ENCODE data around the gene COMMD2.

The COMMD2 gene

DNA sequence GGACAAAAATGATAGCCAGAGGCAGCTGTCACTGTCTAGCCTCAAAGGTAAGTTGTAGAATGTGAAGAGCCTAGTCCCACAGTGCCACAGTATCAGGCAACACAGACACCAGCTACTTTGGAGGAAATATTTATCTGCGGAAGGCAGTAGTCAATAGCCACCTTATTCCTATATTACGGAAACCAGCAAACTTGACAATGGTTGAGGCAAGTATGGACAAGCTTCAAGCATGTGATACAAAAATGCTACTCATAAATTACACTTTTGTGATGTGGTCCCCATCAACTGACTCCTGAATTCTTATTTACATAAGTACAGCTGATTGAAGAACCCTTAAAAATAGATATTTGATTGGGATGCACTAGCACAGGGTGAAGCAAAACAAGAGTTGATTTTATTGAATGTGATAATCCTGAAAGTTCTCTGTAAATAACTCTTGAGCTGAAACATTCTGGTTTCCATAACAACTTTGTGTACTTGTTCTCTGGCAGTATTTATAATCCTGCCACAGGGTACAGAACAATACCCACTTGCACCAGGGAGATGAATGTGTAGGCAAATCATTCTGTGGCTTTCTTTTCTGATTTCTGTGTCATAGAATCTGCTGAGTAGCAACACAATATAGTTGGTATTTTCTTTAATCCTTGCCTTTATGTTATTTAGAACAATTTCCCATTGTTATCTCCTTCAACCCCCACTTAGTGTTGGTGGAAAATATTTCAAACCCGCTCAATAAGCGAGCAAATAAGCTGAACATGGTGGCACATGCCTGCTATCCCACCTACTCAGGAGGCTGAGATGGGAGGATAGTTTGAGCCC, 40.4 kb upstream of the COMMD2 start, which contains the start of gene ANKUB1:
ANKUB1 (minus strand) TSS at position 103 of the 819 bp plus-strand sequence. CDS start 188 bp downstream, outside the sequence.
- intact Hi-C loops (cut with DNase I; ENCODE audit: low total_unique reads), result no loop called here
- H3K4me1 ChIP-seq, result no peaks in the 10 kb centered on the region
- no peaks in the 10 kb centered on the region for H3K36me3 ChIP-seq
- no peaks in the 10 kb centered on the region for H3K9me3 ChIP-seq
- H3K27ac ChIP-seq, result no peak within 1 kb of the TSS
- no peak for DNase-seq
- no peak within 1 kb of the TSS for H3K4me3 ChIP-seq
- TF ChIP-seq, protein P1, sequence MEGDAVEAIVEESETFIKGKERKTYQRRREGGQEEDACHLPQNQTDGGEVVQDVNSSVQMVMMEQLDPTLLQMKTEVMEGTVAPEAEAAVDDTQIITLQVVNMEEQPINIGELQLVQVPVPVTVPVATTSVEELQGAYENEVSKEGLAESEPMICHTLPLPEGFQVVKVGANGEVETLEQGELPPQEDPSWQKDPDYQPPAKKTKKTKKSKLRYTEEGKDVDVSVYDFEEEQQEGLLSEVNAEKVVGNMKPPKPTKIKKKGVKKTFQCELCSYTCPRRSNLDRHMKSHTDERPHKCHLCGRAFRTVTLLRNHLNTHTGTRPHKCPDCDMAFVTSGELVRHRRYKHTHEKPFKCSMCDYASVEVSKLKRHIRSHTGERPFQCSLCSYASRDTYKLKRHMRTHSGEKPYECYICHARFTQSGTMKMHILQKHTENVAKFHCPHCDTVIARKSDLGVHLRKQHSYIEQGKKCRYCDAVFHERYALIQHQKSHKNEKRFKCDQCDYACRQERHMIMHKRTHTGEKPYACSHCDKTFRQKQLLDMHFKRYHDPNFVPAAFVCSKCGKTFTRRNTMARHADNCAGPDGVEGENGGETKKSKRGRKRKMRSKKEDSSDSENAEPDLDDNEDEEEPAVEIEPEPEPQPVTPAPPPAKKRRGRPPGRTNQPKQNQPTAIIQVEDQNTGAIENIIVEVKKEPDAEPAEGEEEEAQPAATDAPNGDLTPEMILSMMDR (IDR thresholded peaks at IDR 0.05), result no peak
- H3K27me3 ChIP-seq, result peaks cover 0 to 2% of the 10 kb centered on the region in 2 donors

DNA sequence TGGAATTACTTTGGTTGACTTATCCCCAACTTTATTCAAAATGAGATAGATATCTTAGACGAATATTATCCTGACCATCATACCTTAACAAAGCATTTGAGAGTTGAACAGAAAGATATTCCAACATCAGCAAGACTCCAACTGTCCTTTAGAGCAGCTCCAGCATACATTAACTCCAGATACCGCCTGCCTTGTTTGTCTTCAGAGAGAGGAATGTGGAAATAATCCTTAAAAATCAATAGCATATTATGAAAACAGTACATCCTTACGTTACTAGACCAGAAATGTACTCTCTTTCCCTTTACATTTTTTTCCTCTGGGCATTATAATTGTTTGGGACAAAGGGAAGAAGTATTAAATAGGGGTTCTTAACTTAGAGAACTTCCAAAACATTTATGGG, 38.4 kb upstream of the COMMD2 start:
- intact Hi-C loops (cut with DNase I; ENCODE audit: low total_unique reads), result no loop called here
- Histone ChIP-seq H3K27me3 (peaks cover 0 to 2% of the 10 kb centered on the region in 2 donors), H3K9me3 (no peaks in the 10 kb centered on the region), H3K36me3 (no peaks in the 10 kb centered on the region), H3K4me1 (no peaks in the 10 kb centered on the region), H3K4me3 (no peak overlapping the region), H3K27ac (no peak overlapping the region)
- no peak for DNase-seq
- TF ChIP-seq, protein P1 (IDR thresholded peaks at IDR 0.05), result no peak

DNA sequence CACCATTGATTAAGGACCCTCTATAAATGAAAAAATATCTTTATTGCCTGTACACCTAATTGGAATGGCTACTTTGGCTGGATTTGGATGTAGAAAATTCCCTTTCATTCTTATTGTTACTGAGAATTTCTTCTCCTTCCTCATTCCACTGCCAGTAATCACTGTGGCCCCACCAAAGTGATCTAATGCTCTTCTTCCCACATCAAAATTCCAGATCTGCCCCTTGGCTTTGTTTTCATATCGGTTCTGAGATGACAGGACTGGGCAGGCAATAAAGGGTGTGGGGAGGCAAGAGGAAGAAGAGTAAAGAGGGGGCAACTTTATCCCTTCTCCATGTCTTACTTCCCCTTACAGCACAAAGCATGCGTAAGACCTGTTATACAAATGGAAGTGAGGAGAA, 38.0 kb upstream of the COMMD2 start:
- no peaks in the 10 kb centered on the region for H3K4me1 ChIP-seq
- DNase-seq, result no peak
- H3K27me3 ChIP-seq, result peaks cover 0 to 2% of the 10 kb centered on the region in 2 donors
- no peaks in the 10 kb centered on the region for H3K9me3 ChIP-seq
- H3K27ac ChIP-seq, result no peak overlapping the region
- no peaks in the 10 kb centered on the region for H3K36me3 ChIP-seq
- TF ChIP-seq, protein P1 (IDR thresholded peaks at IDR 0.05), result no peak
- intact Hi-C loops (cut with DNase I; ENCODE audit: low total_unique reads), result no loop called here
- H3K4me3 ChIP-seq, result no peak overlapping the region

DNA sequence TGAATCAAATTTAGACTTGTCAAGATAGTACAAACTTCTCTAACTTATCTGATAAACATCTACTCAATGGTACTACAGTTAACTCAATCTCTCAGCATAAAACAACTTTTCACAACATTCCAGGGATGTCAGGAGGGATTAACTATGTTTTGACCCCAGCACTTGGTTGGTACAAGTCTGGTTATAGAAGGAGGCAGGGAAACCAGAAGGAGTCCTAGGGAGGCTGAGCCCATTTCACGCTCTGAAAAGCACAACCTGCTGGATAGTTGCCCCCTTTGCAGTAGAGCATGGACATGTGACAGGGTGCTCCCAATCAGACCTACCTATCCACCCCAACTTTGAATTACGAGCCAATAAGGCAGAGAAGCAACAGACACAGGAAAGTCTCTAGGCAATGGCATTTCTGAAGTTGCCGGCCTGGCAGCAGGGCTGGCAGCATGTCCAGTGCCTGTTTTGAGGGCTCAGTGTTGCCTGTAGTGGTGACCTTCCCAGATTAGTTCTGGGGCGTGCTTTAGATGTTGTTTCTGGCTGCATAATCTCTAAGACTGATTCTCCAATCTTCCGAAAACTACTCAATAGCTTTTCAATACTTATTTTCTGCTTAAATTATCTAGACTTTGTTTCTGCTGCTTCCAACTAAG, 31.9 kb upstream of the COMMD2 start:
- no peak for DNase-seq
- H3K36me3 ChIP-seq, result no peaks in the 10 kb centered on the region
- no peaks in the 10 kb centered on the region for H3K9me3 ChIP-seq
- TF ChIP-seq, protein P1 (IDR thresholded peaks at IDR 0.05), result no peak
- peaks cover 0 to 14% (median 8%) of the 10 kb centered on the region in 4 donors for H3K4me1 ChIP-seq
- peak overlapping the region; percentile 14 to 56 for H3K27ac ChIP-seq
- intact Hi-C loops (cut with DNase I; ENCODE audit: low total_unique reads), result no loop called here
- no peak overlapping the region for H3K4me3 ChIP-seq
- H3K27me3 ChIP-seq, result no peaks in the 10 kb centered on the region

DNA sequence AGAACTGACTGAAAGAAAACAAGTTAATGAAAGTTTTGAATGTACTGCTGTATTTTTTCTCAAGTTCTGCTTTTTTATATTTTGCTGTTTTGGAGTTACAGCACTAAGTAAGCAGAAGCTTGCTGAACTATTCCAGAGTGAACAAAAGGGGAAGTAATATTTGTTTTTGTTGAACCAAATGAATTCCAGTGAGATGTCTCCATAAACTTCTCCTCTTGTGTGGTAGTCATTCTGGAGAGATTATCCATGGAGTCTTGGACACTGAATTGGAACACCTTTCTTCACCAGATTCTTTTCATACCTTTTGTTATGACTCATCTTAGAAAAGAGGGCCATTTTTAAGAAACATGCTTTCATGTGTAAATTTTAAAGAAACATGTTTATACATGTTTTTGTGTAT, 31.3 kb upstream of the COMMD2 start:
- intact Hi-C loops (cut with DNase I; ENCODE audit: low total_unique reads), result no loop called here
- peaks cover 0 to 14% (median 8%) of the 10 kb centered on the region in 4 donors for H3K4me1 ChIP-seq
- DNase-seq, result no peak
- no peaks in the 10 kb centered on the region for H3K27me3 ChIP-seq
- H3K4me3 ChIP-seq, result no peak overlapping the region
- H3K9me3 ChIP-seq, result no peaks in the 10 kb centered on the region
- no peaks in the 10 kb centered on the region for H3K36me3 ChIP-seq
- TF ChIP-seq, protein P1 (IDR thresholded peaks at IDR 0.05), result no peak
- H3K27ac ChIP-seq, result peak overlapping the region; percentile 14 to 56
